ENCODE results near the gene SBDS.

DNA sequence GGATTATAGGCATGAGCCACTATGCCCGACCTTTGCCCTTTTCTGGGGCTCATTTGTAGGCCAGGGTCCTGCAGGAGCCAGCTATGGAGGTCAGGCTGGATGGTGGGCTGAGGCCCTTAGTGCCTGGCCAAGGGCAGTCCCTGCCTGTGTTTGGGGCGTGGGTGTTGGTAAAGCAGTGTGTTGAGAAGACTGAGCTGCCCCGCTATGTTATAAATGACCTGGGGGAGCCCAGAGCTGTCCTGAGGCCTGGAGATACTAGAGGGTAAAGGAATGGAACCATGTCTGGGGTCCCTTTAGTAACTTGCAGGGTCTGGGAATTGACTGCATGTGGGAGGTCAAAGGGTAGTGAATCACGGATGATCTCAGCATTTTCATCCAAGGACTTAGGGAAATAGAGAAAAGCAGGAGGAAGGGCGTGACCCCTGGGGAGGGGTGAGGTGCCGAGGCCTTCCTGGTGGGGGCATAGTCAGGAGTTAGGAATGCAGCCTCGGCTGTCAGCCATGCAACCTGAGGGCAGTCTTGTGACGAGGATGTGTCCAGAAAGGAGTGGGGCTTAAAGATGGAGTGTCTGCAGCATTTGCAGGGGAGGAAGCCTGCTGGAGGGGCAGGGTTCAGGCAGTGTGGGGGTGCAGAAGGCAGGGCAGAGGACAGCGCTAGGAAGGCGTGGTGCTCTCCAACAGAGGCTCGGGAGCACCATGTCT, 42.9 kb downstream of the SBDS start:
- TF ChIP-seq EZH2 (IDR thresholded peaks at IDR 0.05) (no peak), RAD21 (IDR thresholded peaks at IDR 0.05; ENCODE audit: low read depth) (no peak), ATF3 (IDR thresholded peaks at IDR 0.05) (no peak), POLR2AphosphoS5 (IDR thresholded peaks at IDR 0.05; ENCODE audit: low read depth, low read length) (no peak), CTCF (IDR thresholded peaks at IDR 0.05 in 2 of 3, conservative IDR thresholded peaks at IDR 0.05 in 1 of 3; ENCODE audit: borderline replicate concordance in 1 of 3, insufficient read depth in 1 of 3, low read depth in 2 of 3, low read length in 2 of 3) (no peak), POLR2A (IDR thresholded peaks at IDR 0.05; ENCODE audit: borderline replicate concordance, extremely low read depth, insufficient read depth, insufficient read length) (no peak), CBX3 (IDR thresholded peaks at IDR 0.05; ENCODE audit: low read depth) (no peak), JUND (IDR thresholded peaks at IDR 0.05) (peak; percentile 59), CEBPB (IDR thresholded peaks at IDR 0.05; ENCODE audit: low read depth) (no peak), ZFX (IDR thresholded peaks at IDR 0.05) (no peak)
- TF ChIP-seq, protein P1, sequence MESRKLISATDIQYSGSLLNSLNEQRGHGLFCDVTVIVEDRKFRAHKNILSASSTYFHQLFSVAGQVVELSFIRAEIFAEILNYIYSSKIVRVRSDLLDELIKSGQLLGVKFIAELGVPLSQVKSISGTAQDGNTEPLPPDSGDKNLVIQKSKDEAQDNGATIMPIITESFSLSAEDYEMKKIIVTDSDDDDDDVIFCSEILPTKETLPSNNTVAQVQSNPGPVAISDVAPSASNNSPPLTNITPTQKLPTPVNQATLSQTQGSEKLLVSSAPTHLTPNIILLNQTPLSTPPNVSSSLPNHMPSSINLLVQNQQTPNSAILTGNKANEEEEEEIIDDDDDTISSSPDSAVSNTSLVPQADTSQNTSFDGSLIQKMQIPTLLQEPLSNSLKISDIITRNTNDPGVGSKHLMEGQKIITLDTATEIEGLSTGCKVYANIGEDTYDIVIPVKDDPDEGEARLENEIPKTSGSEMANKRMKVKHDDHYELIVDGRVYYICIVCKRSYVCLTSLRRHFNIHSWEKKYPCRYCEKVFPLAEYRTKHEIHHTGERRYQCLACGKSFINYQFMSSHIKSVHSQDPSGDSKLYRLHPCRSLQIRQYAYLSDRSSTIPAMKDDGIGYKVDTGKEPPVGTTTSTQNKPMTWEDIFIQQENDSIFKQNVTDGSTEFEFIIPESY (IDR thresholded peaks at IDR 0.05; ENCODE audit: extremely low read depth, insufficient replicate concordance, low read length) = no peak

All from HCT116 (cell line).